Head of caudate nucleus (tissue), 42 donors: Measurements from ENCODE around the gene PARP3.
A peak's percentile ranks its signal among the peaks of the same experiment; 100 is the strongest.
"Not testable (repeated sequence)": the region's sequence is repeated elsewhere in the genome, so short reads cannot be mapped to it uniquely, and the experiment has no call there.

ENCODE experiments used
- DNase-seq, 42 donors: peaks; one replicate each; pipeline versions ENCODE4 v3.0.0 to v3.0.0-alpha.2; 2020 to 2021; ENCODE audit warnings: mixed read lengths in 7 of 42
- intact Hi-C: fragments of 100-400 bp; cut with DNase I; formaldehyde crosslinking; loops from one replicate; pipeline ENCODE4 v1.15.0; 2022

PARP3 gene

DNA sequence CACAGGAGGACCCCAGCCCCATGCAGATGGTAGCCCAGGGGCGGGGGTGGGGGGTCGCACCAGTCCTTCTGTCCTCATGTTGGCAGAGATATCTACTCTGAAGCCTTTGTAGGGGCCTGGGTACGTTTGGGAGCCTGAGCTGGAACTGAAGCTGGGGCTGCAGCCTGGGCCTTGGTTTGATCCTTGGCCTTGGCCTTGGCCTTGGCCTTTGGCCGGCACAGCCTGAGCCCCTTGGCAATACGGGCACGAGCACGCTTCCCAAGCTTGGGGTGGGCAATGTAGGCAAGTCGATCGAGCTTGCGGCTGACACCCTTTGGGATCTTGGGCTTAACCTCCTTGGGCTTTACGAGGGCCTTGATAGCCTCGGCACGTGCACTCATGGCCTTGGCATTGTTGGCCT lies 51.5 kb downstream of the PARP3 start:
- peak in 1 of 42 donors; percentile 25 for DNase-seq
- intact Hi-C loops, result not testable (repeated sequence)

DNA sequence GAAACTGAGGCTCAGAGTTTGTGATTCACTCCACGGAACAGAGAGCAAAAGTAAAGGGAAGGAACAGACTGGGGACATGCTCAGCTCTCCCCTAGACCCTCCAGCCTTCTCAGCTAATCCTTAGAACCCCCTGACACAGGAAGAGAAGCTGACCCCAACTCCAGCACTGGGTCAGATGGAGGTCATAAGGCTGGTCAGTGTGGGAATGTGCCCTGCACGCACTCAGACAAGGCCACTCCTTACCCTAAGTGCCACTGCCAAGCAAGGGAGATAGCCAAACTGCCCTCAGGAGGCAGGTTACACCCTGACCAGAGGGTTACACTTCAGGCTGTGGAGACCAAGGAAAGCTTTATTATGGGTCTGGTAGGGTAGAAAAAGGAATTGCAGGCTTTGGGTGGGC lies 52.4 kb downstream of the PARP3 start:
- intact Hi-C loops, result no loop called here
- no peak for DNase-seq

DNA sequence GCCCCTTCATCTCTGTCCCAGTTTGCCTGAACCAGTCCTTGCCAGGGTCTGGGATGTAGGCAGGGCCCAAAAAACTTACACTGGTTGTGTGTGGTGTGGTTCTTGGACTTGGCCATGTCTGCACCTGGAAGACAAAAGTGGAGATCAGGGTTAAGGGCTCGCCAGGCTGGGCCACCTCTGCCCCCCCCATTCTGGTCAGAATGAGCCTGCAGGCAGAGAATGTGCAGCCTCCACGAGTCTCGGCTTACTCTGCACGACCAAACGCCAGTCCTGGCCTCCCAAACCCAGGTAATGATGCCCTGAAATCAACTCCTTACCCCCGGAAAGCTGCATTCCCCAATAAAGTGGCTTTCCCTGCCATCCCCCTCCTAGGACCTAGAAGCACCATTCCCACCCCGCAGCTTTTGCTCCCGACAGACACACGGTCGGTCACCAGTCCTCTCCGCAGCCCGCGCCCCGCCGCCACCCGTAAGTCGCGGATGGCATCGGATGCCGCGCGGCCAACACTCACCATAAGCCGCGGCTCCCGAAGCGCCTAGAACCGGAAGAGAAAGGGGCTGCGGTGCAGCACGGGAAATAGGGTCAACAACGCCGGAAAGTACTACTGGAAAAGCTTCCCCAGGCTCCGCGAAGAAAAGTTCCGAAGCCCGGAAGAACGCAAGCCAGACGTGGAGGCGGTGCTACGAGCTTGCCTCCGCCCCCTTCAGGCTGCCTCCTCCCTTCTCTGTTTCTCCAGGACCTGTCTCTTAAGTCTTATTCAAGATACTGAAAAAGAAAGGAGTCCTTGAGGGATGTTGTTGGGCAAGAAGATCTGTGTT lies 53.4 kb downstream of the PARP3 start, which contains the start of gene RPL29:
Gene RPL29, minus strand, starts transcription at position 550 of the 818 bp plus-strand sequence. Its CDS starts 434 bp downstream, at position 116.
- peak; percentile 82 to 97 (median 92) for DNase-seq
- intact Hi-C loops, result loop anchor here (5.0 kb wide), 1 partner anchor 53 kb away; the partner anchor contains the start of genes PARP3 and RRP9

DNA sequence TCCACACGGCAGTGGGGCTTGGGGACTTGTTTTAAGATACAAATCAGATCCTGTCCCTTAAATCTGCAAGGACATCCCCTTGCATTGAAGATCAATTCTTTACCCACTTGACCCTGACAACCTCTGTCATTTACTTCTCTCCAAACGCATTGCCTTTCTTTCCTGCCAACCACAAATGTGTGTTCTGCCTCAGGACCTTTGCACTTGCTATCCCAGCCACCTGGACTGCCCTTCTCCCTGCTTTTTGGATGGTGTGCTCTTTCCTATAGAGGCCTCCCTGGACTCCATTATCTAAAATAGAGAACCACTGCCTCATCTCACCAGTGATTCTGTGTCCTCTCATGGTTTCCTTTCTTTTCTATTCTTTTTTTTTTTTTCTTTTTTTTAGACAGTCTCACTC lies 55.0 kb downstream of the PARP3 start:
- intact Hi-C loops, result loop anchor here (5.0 kb wide), 1 partner anchor 55 kb away; the partner anchor contains the start of genes PARP3 and RRP9
- DNase-seq, result no peak

- peak in 20 of 42 donors; percentile 46 to 87 (median 63) for DNase-seq
- intact Hi-C loops, result loop anchor here (5.0 kb wide), 1 partner anchor 56 kb away; the partner anchor contains the start of genes PARP3 and RRP9
Observed at GRCh38 chr3:51997935-51998596, 55.9 kb downstream of the PARP3 start.
